8988T (cell line): ENCODE results near the gene HNRNPH3.

ENCODE experiments used
- DNase-seq: peaks from one replicate; pipeline ENCODE4 v3.0.0; 2011

HNRNPH3 gene

GRCh38 chr10:68332259-68333057, 594 bp downstream of the HNRNPH3 start, which contains the start of gene PBLD:
Gene PBLD (minus strand): TSS chr10:68332928. CDS start chr10:68306844, 26,084 bp downstream.
- DNase-seq, result no peak

DNA sequence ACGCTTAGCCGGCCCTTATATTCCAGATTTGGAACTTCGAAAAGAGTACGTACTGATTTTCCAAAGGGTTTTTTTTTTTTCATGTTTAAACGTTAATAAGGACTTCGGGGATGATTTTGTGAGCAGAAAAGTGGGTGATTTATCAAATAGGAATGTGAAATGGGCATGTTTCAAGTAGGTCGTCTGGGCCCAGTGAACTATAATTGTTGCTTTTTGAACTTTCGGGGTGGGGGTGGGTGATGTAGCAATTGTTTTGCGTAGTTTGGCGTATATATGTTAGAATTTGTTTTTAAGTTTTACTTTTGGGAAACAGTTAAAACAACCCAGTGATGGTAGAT, 1.2 kb downstream of the HNRNPH3 start:
- no peak for DNase-seq

DNA sequence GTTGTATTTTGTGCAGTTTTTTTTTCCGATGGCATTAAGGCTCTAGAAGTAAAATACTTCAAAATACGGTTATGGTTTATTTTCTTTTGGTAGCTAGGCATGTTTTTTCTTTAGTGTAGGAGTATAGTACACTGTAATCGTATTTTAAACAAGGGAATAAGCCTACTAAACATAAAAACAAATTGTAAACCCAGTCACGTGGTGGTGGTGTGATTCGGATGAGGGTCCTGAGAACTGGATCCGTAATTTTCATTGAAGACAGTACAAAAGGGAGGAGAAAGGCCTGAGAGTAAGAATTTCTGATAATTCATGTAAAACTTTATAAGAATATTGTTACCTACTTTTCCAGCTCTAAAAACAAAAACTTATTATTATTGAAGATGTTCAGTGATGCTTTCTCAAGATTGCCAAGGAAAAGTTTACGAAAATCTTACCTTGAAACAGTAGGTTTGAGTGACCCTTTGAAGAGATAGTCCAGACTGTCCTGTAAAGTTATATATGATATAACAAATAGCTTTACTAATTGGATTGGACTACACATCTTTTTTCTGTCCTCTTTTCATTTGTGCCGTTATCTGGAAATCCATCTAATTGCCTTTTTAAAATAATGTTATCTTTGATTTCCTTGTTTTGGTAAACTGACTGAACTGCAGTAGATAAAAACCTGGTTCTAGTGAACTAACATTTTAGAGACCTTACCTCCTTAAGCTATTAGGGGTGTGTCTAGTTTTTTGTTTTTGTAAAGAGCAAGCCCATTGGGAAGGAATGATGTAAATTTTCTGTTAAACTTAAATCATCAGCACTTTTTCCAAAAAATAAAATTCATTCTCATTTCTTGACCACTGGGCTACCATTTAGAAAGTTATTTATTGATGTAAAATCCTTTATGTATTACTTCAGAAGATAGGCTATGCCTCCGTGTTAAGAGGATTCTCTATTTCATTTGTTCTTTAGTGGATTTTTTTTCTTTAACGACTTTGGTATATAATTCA, 1.9 kb downstream of the HNRNPH3 start:
- DNase-seq, result no peak

GRCh38 chr10:68334672-68335467, 3.0 kb downstream of the HNRNPH3 start:
- DNase-seq, result no peak

DNA sequence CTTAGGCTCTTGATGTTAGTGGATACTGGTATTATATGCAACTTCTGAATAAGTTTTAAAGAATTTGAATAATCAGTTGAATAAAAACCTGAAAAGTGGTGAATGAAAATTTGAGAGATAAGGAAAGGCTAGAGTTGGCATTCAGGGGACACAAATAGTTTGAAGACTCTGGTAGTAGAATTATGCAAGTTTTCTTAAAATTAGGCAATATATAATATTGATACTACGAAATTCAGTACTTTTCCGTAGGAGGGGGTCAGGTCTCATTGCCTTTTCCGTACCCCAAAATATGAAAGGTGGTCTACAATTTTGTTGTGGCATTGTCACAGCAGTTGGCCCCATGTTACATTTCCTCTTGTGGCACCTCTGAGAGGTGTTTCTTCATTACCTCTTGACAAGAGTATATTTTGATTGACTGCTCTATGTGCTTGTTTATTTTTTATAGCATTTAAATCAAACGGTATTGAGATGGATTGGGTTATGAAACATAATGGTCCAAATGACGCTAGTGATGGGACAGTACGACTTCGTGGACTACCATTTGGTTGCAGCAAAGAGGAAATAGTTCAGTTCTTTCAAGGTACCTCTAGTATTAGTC, 5.0 kb downstream of the HNRNPH3 start:
- DNase-seq, result no peak

GRCh38 chr10:68340358-68341080, 8.7 kb downstream of the HNRNPH3 start:
- DNase-seq, result no peak

GRCh38 chr10:68342909-68343516, 11.1 kb downstream of the HNRNPH3 start:
- no peak for DNase-seq

DNA sequence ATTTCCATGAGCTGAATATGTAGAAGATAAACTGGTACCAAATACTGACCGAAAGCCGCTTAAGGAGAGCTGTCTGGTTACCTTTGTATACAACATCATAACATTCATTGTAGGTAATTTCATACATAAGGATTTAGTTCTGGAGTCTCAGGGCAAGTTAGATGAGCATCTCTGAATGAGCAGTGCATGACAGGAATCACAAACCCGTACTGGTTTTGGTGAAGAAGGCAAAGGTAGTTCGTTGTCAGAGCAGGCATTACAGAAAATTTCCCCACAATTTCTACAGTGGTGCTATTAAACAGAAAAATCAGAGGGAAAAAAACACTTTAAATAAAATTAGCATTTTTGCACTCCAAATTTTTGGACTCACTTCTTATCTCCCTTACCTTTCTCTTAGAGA, 13.8 kb downstream of the HNRNPH3 start:
- DNase-seq, result no peak

DNA sequence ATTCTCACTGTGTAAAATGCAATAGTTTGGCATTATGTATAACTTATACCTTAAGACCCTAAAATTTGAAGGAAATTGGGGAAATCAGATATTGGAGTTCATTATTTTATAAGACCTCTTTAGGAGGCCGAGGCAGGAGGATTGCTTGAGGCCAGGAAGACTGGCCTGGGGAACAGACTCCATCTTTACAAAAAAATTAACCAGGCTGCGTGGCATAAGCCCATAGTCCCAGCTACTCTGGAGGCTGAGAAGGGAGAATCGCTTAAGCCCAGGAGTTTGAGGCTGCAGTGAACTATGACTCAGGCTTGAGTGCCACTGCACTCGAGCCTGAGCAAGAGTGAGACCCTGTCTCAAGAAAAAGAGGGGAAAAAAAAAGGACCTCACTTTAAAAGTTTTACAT, 14.9 kb downstream of the HNRNPH3 start:
- no peak for DNase-seq

- DNase-seq, result no peak
Observed at GRCh38 chr10:68348265-68348741, 16.4 kb downstream of the HNRNPH3 start.

DNA sequence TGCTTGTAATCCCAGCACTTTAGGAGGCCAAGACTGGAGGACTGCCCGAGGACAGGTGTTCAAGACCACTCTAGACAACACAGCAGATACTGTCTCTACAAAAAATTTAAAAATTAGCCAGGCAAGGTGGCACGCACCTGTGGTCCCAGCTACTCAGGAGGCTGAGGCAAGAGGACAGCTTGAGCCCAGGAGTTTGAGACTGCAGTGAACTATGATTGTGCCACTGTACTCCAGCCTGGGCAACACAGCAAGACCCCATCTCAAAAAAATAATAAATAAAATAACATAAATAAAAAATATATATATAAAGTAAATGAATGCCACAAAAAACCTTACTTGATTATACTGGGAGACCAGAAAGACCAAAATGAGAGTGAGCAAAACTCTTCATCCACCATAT, 21.7 kb downstream of the HNRNPH3 start:
- no peak for DNase-seq

DNA sequence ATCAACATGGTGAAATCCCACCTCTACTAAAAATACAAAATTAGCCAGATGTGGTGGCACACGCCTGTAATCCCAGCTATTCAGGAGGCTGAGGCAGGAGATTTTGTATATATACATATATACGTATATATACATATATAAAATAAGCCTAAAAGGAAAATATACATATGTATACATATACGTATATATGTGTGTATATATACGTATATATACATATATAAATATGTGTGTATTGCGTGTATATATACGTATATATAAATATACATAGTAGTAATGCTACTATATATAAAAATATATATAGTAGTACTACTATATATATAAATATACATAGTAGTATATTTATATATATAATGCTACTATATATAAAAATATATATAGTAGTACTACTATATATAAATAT, 27.3 kb downstream of the HNRNPH3 start:
- DNase-seq, result no peak

DNA sequence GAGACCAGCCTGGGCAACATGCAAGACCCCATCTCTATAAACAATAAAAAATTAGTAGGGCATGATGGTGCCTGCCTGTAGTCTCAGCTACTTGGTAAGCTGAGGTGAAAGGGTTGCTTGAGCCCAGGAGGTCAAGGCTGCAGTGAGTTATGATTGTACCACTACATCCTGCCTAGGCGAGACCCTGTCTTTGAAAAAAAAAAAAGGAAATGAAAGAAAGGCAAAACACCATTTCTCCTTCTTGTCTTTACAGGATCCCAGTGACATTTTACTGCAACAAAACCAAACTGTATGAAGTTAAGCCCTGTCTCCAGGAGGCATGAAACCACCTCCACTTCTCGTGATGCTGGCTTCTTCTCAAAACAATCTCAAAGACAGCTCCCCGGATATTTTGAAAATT, 30.7 kb downstream of the HNRNPH3 start:
- no peak for DNase-seq

DNA sequence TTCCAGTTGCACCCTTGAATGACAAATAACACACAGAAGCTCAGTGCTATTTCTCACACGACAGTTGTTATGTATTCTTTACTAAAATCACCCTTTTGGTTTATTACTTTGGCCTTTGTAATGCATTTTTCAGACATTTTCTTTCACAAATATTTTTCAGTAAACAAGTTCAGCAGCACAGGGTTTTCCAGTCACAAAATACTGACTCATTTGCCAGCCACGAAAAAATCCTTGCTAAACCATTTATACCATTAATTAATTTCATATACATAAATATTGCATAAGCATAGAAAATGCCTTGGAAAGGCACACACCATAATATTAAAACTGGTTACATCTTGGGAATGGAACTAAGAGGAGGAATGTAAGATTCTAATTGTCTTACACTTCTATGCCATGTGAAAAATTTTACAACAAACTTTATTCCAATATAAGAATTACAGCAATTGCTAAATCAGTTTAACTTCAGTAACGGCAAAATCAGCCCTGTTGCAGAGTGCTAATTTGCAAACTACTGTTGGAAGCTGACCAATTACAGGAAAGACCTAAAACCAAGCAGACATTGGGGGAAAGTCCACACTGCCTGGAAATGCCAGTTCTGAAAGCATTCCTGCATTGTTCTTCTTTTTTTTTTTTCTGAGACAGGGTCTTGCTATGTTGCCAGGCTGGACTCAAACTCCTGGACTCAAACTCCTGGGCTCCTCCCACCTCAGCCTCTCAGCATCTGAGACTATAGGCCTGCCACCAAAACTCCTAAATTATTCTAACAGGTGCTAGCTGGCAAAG, 32.4 kb downstream of the HNRNPH3 start:
- no peak for DNase-seq

DNA sequence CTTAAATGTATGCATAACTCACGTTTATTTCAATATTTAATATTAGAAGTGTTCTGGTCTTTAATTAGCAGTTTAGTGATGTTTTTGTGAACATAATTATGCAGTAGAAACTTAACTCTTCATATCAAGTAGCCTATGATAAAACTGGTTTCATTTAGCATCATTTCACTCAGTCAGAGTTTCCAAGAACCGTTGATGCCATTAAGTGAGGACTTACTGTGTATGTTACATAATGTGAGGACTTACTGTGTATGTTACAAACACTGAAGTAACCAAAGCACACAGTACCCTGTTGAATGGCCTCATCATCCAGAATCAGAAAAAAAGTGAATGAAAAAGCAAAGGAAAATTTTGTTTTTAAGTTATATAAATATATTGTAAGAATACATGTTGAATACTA, 33.7 kb downstream of the HNRNPH3 start:
- DNase-seq, result no peak

DNA sequence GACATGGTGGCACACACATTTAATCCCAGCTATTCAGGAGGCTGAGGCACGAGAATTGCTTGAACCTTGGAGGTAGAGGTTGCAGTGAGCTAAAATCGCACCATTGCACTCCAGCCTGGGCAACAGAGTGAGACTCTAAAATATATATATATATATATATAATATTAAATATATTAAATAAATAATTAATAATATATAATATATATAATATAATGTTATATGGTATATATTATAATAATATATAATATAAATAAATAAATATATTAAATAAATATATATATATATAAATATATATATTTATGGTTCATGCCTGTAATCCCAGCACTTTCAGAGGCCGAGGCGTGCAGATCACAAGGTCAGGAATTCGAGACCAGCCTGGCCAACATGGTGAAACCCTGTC, 34.7 kb downstream of the HNRNPH3 start:
- no peak for DNase-seq

DNA sequence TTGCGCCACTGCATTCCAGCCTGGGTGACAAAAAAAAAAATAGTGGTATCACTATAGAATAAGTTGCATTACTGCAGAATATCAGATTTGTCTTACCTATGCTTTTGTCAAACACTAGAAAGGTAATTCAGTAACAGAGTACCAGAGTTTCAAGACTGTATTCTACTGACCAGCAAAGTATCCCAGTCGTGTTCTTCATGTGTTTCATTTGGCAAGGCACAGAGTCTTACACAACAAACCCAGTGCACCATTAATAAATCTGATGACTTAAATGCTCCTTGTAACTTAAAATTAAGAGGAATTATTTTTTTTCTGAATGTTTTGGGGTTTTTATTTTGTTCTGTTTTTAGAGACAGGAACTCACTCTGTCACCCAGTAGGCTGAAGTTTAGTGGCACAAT, 35.3 kb downstream of the HNRNPH3 start:
- DNase-seq, result no peak

GRCh38 chr10:68371604-68372003, 39.7 kb downstream of the HNRNPH3 start:
- no peak for DNase-seq

DNA sequence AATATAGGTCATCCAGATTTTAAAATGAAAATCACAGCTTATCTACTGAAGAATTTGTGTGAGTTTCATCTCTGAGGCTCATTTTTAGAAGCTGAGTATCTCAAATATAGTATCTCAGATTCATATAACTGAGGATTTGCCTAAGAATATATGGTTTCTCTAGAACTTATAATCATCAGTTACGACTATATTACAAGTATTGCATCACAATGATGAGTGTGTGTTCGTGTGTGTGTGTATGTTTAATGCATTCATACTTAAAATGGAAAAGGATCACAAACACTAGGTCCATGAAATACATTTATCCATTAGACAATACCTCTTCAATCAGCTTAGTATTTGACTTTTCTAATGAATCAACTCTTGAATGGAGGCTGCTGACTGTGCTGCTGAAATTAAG, 53.9 kb downstream of the HNRNPH3 start:
- DNase-seq, result no peak
